ENCODE data around the gene KRT73. TPM values are rescaled to one million over a fixed set of nuclear protein-coding genes. Genes with fewer than 3 reads are reported as not detected.
A peak's percentile ranks its signal among the peaks of the same experiment; 100 is the strongest.

The KRT73 gene
- total and polyA plus RNA-seq, 7 experiments from 2014 or later, result 1.0 to 96.4 (median 26.7) TPM

- ATAC-seq (no peak), DNase-seq (no peak)
- Mint-ChIP-seq H3K4me1 (peaks cover 0 to 12% (median 0%) of the 10 kb centered on the region in 7 donors), H3K4me3 (no peak overlapping the region), H3K36me3 (no peaks in the 10 kb centered on the region), H3K9me3 (no peaks in the 10 kb centered on the region), H3K27ac (no peak overlapping the region), H3K27me3 (peaks cover 0 to 13% (median 4%) of the 10 kb centered on the region in 5 donors)
- Histone ChIP-seq H3K9me3 (ENCODE audit: control insufficient read depth in 2 of 3, low read length in 3 of 3) (no peaks in the 10 kb centered on the region), H3K4me1 (ENCODE audit: control insufficient read depth in 2 of 2, insufficient read depth in 2 of 2, low read length in 2 of 2) (peaks cover 0 to 4% of the 10 kb centered on the region in 2 donors), H3K36me3 (ENCODE audit: control insufficient read depth in 2 of 3, insufficient read depth in 3 of 3, low read length in 3 of 3) (no peaks in the 10 kb centered on the region), H3K27me3 (ENCODE audit: control insufficient read depth in 2 of 2, insufficient read depth in 2 of 2, low read length in 2 of 2) (no peaks in the 10 kb centered on the region), H3K27ac (ENCODE audit: low read depth, low read length) (no peak overlapping the region), H3K4me3 (ENCODE audit: low read length) (no peak overlapping the region)
- intact Hi-C loops (cut with micrococcal nuclease), result no loop called here
- ChIA-PET POLR2A (no interaction called here), CTCF (interaction anchor here (0.6 to 20.3 kb wide), 5 partner anchors 9 to 408 kb away, joined by 3 to 731 read pairs (median 4); no protein-coding TSS in a partner anchor)
These were observed 45.1 kb downstream of the KRT73 start for GRCh38 chr12:52573306-52573705.

GRCh38 chr12:52570511-52570910 lies 47.8 kb downstream of the KRT73 start:
- peaks cover 0 to 26% of the 10 kb centered on the region in 2 donors for H3K4me1 ChIP-seq (ENCODE audit: control insufficient read depth in 2 of 2, insufficient read depth in 2 of 2, low read length in 2 of 2)

GRCh38 chr12:52568111-52568510 lies 50.2 kb downstream of the KRT73 start:
- Mint-ChIP-seq H3K27me3 (peaks cover 0 to 25% (median 12%) of the 10 kb centered on the region in 5 donors), H3K4me1 (peaks cover 0 to 7% (median 0%) of the 10 kb centered on the region in 7 donors), H3K36me3 (no peaks in the 10 kb centered on the region), H3K27ac (no peak overlapping the region), H3K9me3 (no peaks in the 10 kb centered on the region), H3K4me3 (no peak overlapping the region)
- Histone ChIP-seq H3K27ac (ENCODE audit: low read depth, low read length) (no peak overlapping the region), H3K4me1 (ENCODE audit: control insufficient read depth in 2 of 2, insufficient read depth in 2 of 2, low read length in 2 of 2) (peaks cover 0 to 26% of the 10 kb centered on the region in 2 donors), H3K36me3 (ENCODE audit: control insufficient read depth in 2 of 3, insufficient read depth in 3 of 3, low read length in 3 of 3) (no peaks in the 10 kb centered on the region), H3K27me3 (ENCODE audit: control insufficient read depth in 2 of 2, insufficient read depth in 2 of 2, low read length in 2 of 2) (no peaks in the 10 kb centered on the region), H3K4me3 (ENCODE audit: low read length) (no peak overlapping the region), H3K9me3 (ENCODE audit: control insufficient read depth in 2 of 3, low read length in 3 of 3) (no peaks in the 10 kb centered on the region)
- intact Hi-C loops (cut with micrococcal nuclease), result no loop called here
- ChIA-PET POLR2A (no interaction called here), CTCF (interaction anchor here (0.6 to 1.1 kb wide), 4 partner anchors 258 to 616 kb away, joined by 3 to 5 read pairs (median 4); partner anchors contain the start of gene ACVR1B)
- ATAC-seq, result no peak
- no peak for DNase-seq

More at GRCh38 chr12:52570511-52570910, 47.8 kb downstream of the KRT73 start:
- Histone ChIP-seq H3K27me3 (ENCODE audit: control insufficient read depth in 2 of 2, insufficient read depth in 2 of 2, low read length in 2 of 2) (no peaks in the 10 kb centered on the region), H3K9me3 (ENCODE audit: control insufficient read depth in 2 of 3, low read length in 3 of 3) (no peaks in the 10 kb centered on the region), H3K36me3 (ENCODE audit: control insufficient read depth in 2 of 3, insufficient read depth in 3 of 3, low read length in 3 of 3) (no peaks in the 10 kb centered on the region), H3K4me3 (ENCODE audit: low read length) (no peak overlapping the region), H3K27ac (ENCODE audit: low read depth, low read length) (no peak overlapping the region)
- peaks cover 0 to 7% (median 0%) of the 10 kb centered on the region in 7 donors for H3K4me1 Mint-ChIP-seq
- no peaks in the 10 kb centered on the region for H3K9me3 Mint-ChIP-seq
- no peaks in the 10 kb centered on the region for H3K36me3 Mint-ChIP-seq
- no peak for ATAC-seq
- POLR2A ChIA-PET, result no interaction called here
- H3K27ac Mint-ChIP-seq, result no peak overlapping the region
- intact Hi-C loops (cut with micrococcal nuclease), result no loop called here
- DNase-seq, result no peak
- CTCF ChIA-PET, result interaction anchor here (1.5 kb wide), 1 partner anchor 315 kb away, joined by 6 read pairs; no protein-coding TSS in a partner anchor
- H3K27me3 Mint-ChIP-seq, result peaks cover 0 to 13% (median 5%) of the 10 kb centered on the region in 5 donors
- no peak overlapping the region for H3K4me3 Mint-ChIP-seq

GRCh38 chr12:52566847-52567291 lies 51.5 kb downstream of the KRT73 start:
- no peak overlapping the region for H3K27ac ChIP-seq (ENCODE audit: low read depth, low read length)
- no peaks in the 10 kb centered on the region for H3K27me3 ChIP-seq (ENCODE audit: control insufficient read depth in 2 of 2, insufficient read depth in 2 of 2, low read length in 2 of 2)
- H3K4me1 Mint-ChIP-seq, result peaks cover 0 to 4% (median 0%) of the 10 kb centered on the region in 7 donors
- no peaks in the 10 kb centered on the region for H3K36me3 ChIP-seq (ENCODE audit: control insufficient read depth in 2 of 3, insufficient read depth in 3 of 3, low read length in 3 of 3)
- no peaks in the 10 kb centered on the region for H3K36me3 Mint-ChIP-seq
- H3K9me3 ChIP-seq (ENCODE audit: control insufficient read depth in 2 of 3, low read length in 3 of 3), result no peaks in the 10 kb centered on the region
- H3K27ac Mint-ChIP-seq, result no peak overlapping the region
- ATAC-seq (peak; percentile 89), DNase-seq (no peak)
- peak overlapping the region; percentile 35 for H3K4me3 ChIP-seq (ENCODE audit: low read length)
- POLR2A ChIA-PET, result no interaction called here
- peak overlapping the region in 1 of 10 donors; percentile 40 for H3K4me3 Mint-ChIP-seq
- H3K4me1 ChIP-seq (ENCODE audit: control insufficient read depth in 2 of 2, insufficient read depth in 2 of 2, low read length in 2 of 2), result peaks cover 0 to 26% of the 10 kb centered on the region in 2 donors
- CTCF ChIA-PET, result interaction anchor here (0.7 to 1.3 kb wide), 3 partner anchors 180 to 414 kb away, joined by 3 to 4 read pairs (median 3); no protein-coding TSS in a partner anchor
- H3K9me3 Mint-ChIP-seq, result no peaks in the 10 kb centered on the region
- intact Hi-C loops (cut with micrococcal nuclease), result no loop called here
- peaks cover 0 to 25% (median 5%) of the 10 kb centered on the region in 5 donors for H3K27me3 Mint-ChIP-seq

- Mint-ChIP-seq H3K4me3 (no peak overlapping the region), H3K27ac (no peak overlapping the region), H3K27me3 (peaks cover 0 to 38% (median 0%) of the 10 kb centered on the region in 5 donors), H3K4me1 (peaks cover 0 to 12% (median 0%) of the 10 kb centered on the region in 7 donors), H3K36me3 (no peaks in the 10 kb centered on the region), H3K9me3 (no peaks in the 10 kb centered on the region)
- intact Hi-C loops (cut with micrococcal nuclease), result no loop called here
- Histone ChIP-seq H3K4me3 (ENCODE audit: low read length) (no peak overlapping the region), H3K27me3 (ENCODE audit: control insufficient read depth in 2 of 2, insufficient read depth in 2 of 2, low read length in 2 of 2) (no peaks in the 10 kb centered on the region), H3K9me3 (ENCODE audit: control insufficient read depth in 2 of 3, low read length in 3 of 3) (no peaks in the 10 kb centered on the region), H3K4me1 (ENCODE audit: control insufficient read depth in 2 of 2, insufficient read depth in 2 of 2, low read length in 2 of 2) (peaks cover 0 to 32% of the 10 kb centered on the region in 2 donors), H3K36me3 (ENCODE audit: control insufficient read depth in 2 of 3, insufficient read depth in 3 of 3, low read length in 3 of 3) (no peaks in the 10 kb centered on the region), H3K27ac (ENCODE audit: low read depth, low read length) (no peak overlapping the region)
- DNase-seq (no peak), ATAC-seq (no peak)
- ChIA-PET CTCF (interaction anchor here (0.6 kb wide), 1 partner anchor 304 kb away, joined by 3 read pairs; no protein-coding TSS in a partner anchor), POLR2A (no interaction called here)
These were observed 53.8 kb downstream of the KRT73 start for GRCh38 chr12:52564582-52564981.

- Mint-ChIP-seq H3K27ac (no peak overlapping the region), H3K4me1 (peaks cover 0 to 20% (median 0%) of the 10 kb centered on the region in 7 donors), H3K27me3 (peaks cover 7 to 41% (median 9%) of the 10 kb centered on the region in 5 donors), H3K4me3 (no peak overlapping the region), H3K36me3 (no peaks in the 10 kb centered on the region), H3K9me3 (no peaks in the 10 kb centered on the region)
- ATAC-seq (no peak), DNase-seq (no peak)
- intact Hi-C loops (cut with micrococcal nuclease), result no loop called here
- no peaks in the 10 kb centered on the region for H3K27me3 ChIP-seq (ENCODE audit: control insufficient read depth in 2 of 2, insufficient read depth in 2 of 2, low read length in 2 of 2)
- no peak overlapping the region for H3K4me3 ChIP-seq (ENCODE audit: low read length)
- no peaks in the 10 kb centered on the region for H3K9me3 ChIP-seq (ENCODE audit: control insufficient read depth in 2 of 3, low read length in 3 of 3)
- no peaks in the 10 kb centered on the region for H3K36me3 ChIP-seq (ENCODE audit: control insufficient read depth in 2 of 3, insufficient read depth in 3 of 3, low read length in 3 of 3)
- CTCF ChIA-PET, result interaction anchor here (1.2 kb wide), 1 partner anchor 315 kb away, joined by 5 read pairs; no protein-coding TSS in a partner anchor
- POLR2A ChIA-PET, result no interaction called here
- no peak overlapping the region for H3K27ac ChIP-seq (ENCODE audit: low read depth, low read length)
- peaks cover 0 to 22% of the 10 kb centered on the region in 2 donors for H3K4me1 ChIP-seq (ENCODE audit: control insufficient read depth in 2 of 2, insufficient read depth in 2 of 2, low read length in 2 of 2)
These were observed 56.4 kb downstream of the KRT73 start for GRCh38 chr12:52561880-52562449.

Data from naive thymus-derived CD4-positive, alpha-beta T cell (primary cell).